Spleen (tissue), 11 donors: ENCODE data around the gene GPR137. TPM values are rescaled to one million over a fixed set of nuclear protein-coding genes. Genes with fewer than 3 reads are reported as not detected.
A peak's percentile ranks its signal among the peaks of the same experiment; 100 is the strongest.

Experiments used
- DNase-seq: peaks from one replicate; pipeline ENCODE4 v3.0.0-alpha.2; 2020
- H3K27ac ChIP-seq, 8 donors: fragments of 200-600 bp; sonication (generic) in 7 of 8; 1 replicate in 4 of 8; 2 replicates in 4 of 8; pipeline versions ENCODE4 v1.5.0 to v1.8.0; 2016 to 2021; ENCODE audit warnings: inconsistent platforms in 4 of 8, mild to moderate bottlenecking in 4 of 8, moderate library complexity in 1 of 8
- H3K27me3 ChIP-seq, 7 donors: fragments of 200-600 bp; sonication (generic) in 6 of 7; replicated peaks in 1 of 7; 1 replicate in 4 of 7; 2 replicates in 3 of 7; pipeline versions ENCODE4 v1.5.0 to v1.8.0; 2016 to 2021; ENCODE audit warnings: inconsistent platforms in 3 of 7, mild to moderate bottlenecking in 1 of 7
- H3K36me3 ChIP-seq, 6 donors: fragments of 200-600 bp; sonication (generic) in 5 of 6; 1 replicate in 4 of 6; 2 replicates in 2 of 6; pipeline versions ENCODE4 v1.5.0 to v1.8.0; 2016 to 2021; ENCODE audit warnings: inconsistent platforms in 2 of 6
- H3K4me1 ChIP-seq, 6 donors: fragments of 200-600 bp; sonication (generic) in 5 of 6; 1 replicate in 3 of 6; 2 replicates in 3 of 6; pipeline versions ENCODE4 v1.5.0 to v1.8.0; 2016 to 2021; ENCODE audit warnings: inconsistent platforms in 3 of 6
- H3K4me3 ChIP-seq, 8 donors: fragments of 200-600 bp; sonication (generic) in 7 of 8; 1 replicate in 4 of 8; 2 replicates in 4 of 8; pipeline versions ENCODE4 v1.5.0 to v1.8.0; 2016 to 2021; ENCODE audit warnings: inconsistent platforms in 4 of 8, mild to moderate bottlenecking in 4 of 8, moderate library complexity in 2 of 8
- H3K9me3 ChIP-seq, 8 donors: fragments of 200-600 bp; sonication (generic) in 7 of 8; 1 replicate in 4 of 8; 2 replicates in 4 of 8; pipeline versions ENCODE4 v1.5.0 to v1.8.0; 2016 to 2021; ENCODE audit warnings: inconsistent platforms in 4 of 8
- CTCF ChIP-seq, 11 experiments: fragments of 200-600 bp in 7 of 11; fragments of 450-650 bp in 4 of 11; sonication (generic) in 4 of 11; IDR thresholded peaks in 8 of 11; conservative IDR thresholded peaks in 3 of 11; 1 replicate in 7 of 11; 2 replicates in 4 of 11; pipeline versions ENCODE4 v1.4.0 to v1.8.0; 2016 to 2021; ENCODE audit warnings: antibody characterized with exemption in 11 of 11, inconsistent platforms in 4 of 11, mild to moderate bottlenecking in 1 of 11
- POLR2A ChIP-seq, 3 donors: fragments of 450-650 bp; IDR thresholded peaks; one replicate each; pipeline ENCODE4 v1.5.1; 2017; ENCODE audit warnings: antibody characterized with exemption in 3 of 3, mild to moderate bottlenecking in 1 of 3
- POLR2AphosphoS5 ChIP-seq, 3 donors: sonication (generic); formaldehyde crosslinking; IDR thresholded peaks; one replicate each; pipeline ENCODE4 v1.5.1; 2017; ENCODE audit warnings: antibody characterized with exemption in 3 of 3
- WGBS, 5 donors: extraction: QIAGEN DNeasy Blood & Tissue Kit in 3 of 5; methylation state at CpG; one replicate each; pipeline versions ENCODE4 v1.1.5 to v1.1.7; 2013 to 2018; 5-methylcytosine and 5-hydroxymethylcytosine counted together
- intact Hi-C: fragments of 100-400 bp; cut with DNase I; formaldehyde crosslinking; loops from one replicate; pipeline ENCODE4 v1.15.0; 2023; ENCODE audit warnings: low total_unique reads
- polyA plus RNA-seq, 3 donors: library from polyadenylated mRNA; stranded (reverse); fragments of 200-250 nt; gene quantifications; one replicate each; pipeline ENCODE4 v1.2.1, GENCODE V29; 2013
- total RNA-seq, 7 donors: library from RNA; depleted of rRNA in 3 of 7; stranded (reverse); fragments of >200 nt in 3 of 7; fragmentation: NEBNext Ultra II Directional in 4 of 7; extraction: Animal tissue kit (Norgen Biotek cat#: 25700) in 4 of 7; gene quantifications; one replicate each; pipeline versions ENCODE4 v1.1.0 to v1.2.1, GENCODE V29; 2016 to 2021
- donor health status: healthy with polysubstance abuse.
- donor health status: DM: no; HTN: no; CAD: no; lungs with moderate emphysema.
- donor health status: DM: no; HTN: no; CAD: no.
- donor health status: Bipolar disorder and iron deficiency.
- donor health status: healthy.
- donor health status: DM: no; HTN: no; CAD: no.
- donor health status: DM: yes; HTN: yes; CAD: no.

The GPR137 gene
- total and polyA plus RNA-seq, 10 donors: 13.7 to 37.2 (median 28.1) TPM

GRCh38 chr11:64269540-64270220, 16.0 kb upstream of the GPR137 start:
- Histone ChIP-seq H3K4me1 (peaks cover 27 to 56% (median 39%) of the 10 kb centered on the region in 6 donors), H3K36me3 (peaks cover 0 to 30% (median 11%) of the 10 kb centered on the region in 6 donors), H3K9me3 (no peaks in the 10 kb centered on the region), H3K4me3 (peak overlapping the region; percentile 61 to 99 (median 90)), H3K27ac (peak overlapping the region; percentile 80 to 100 (median 98)), H3K27me3 (no peaks in the 10 kb centered on the region)
- intact Hi-C loops: no loop called here
- peak; percentile 99 for DNase-seq
- 0 to 2% (median 0%) methylated on average over 20 to 58 of the region's 58 CpGs for WGBS, 5 donors
- TF ChIP-seq POLR2AphosphoS5 (IDR thresholded peaks at IDR 0.05) (peak; percentile 97 to 99 (median 98)), POLR2A (IDR thresholded peaks at IDR 0.05) (peak in 2 of 3 donors; percentile 25 to 33), CTCF (IDR thresholded peaks at IDR 0.05 in 8 of 11, conservative IDR thresholded peaks at IDR 0.05 in 3 of 11) (peak in 6 of 11 experiments; percentile 7 to 36 (median 22))

GRCh38 chr11:64275031-64275800, 10.4 kb upstream of the GPR137 start:
- intact Hi-C loops: no loop called here
- Histone ChIP-seq H3K4me3 (no peak overlapping the region), H3K9me3 (no peaks in the 10 kb centered on the region), H3K36me3 (peaks cover 0 to 44% (median 20%) of the 10 kb centered on the region in 6 donors), H3K27me3 (no peaks in the 10 kb centered on the region), H3K4me1 (peaks cover 5 to 32% (median 14%) of the 10 kb centered on the region in 6 donors), H3K27ac (no peak overlapping the region)
- WGBS, 5 donors: 84 to 95% (median 94%) methylated on average over 14 to 15 of the region's 15 CpGs
- no peak for DNase-seq
- TF ChIP-seq CTCF (IDR thresholded peaks at IDR 0.05 in 8 of 11, conservative IDR thresholded peaks at IDR 0.05 in 3 of 11): no peak
- no peak for TF ChIP-seq POLR2A (IDR thresholded peaks at IDR 0.05)
- no peak for TF ChIP-seq POLR2AphosphoS5 (IDR thresholded peaks at IDR 0.05)

- intact Hi-C loops: no loop called here
- Histone ChIP-seq H3K9me3 (no peaks in the 10 kb centered on the region), H3K4me1 (peaks cover 5 to 27% (median 14%) of the 10 kb centered on the region in 6 donors), H3K36me3 (peaks cover 0 to 47% (median 20%) of the 10 kb centered on the region in 6 donors), H3K27me3 (no peaks in the 10 kb centered on the region), H3K4me3 (no peak overlapping the region), H3K27ac (no peak overlapping the region)
- 43 to 100% (median 89%) methylated on average over 1 to 2 of the region's 2 CpGs for WGBS, 5 donors
- no peak for TF ChIP-seq POLR2AphosphoS5 (IDR thresholded peaks at IDR 0.05)
- TF ChIP-seq CTCF (IDR thresholded peaks at IDR 0.05 in 8 of 11, conservative IDR thresholded peaks at IDR 0.05 in 3 of 11): no peak
- TF ChIP-seq POLR2A (IDR thresholded peaks at IDR 0.05): no peak
- DNase-seq: no peak
These were observed 9.8 kb upstream of the GPR137 start for GRCh38 chr11:64275841-64276240.
